Activated CD8-positive, alpha-beta memory T cell treated with anti-CD3 and anti-CD28 coated beads for 1 hour (primary cell): ENCODE data around the gene ENTPD2.
"Not testable (repeated sequence)": the region's sequence is repeated elsewhere in the genome, so short reads cannot be mapped to it uniquely, and the experiment has no call there.

Experiments used
- DNase-seq, 2 donors: peaks; one replicate each; pipeline ENCODE4 v3.0.0-alpha.2; 2020; ENCODE audit warnings: low read depth in 1 of 2; ENCODE audit errors: extremely low read depth in 1 of 2

ENTPD2 gene

DNA sequence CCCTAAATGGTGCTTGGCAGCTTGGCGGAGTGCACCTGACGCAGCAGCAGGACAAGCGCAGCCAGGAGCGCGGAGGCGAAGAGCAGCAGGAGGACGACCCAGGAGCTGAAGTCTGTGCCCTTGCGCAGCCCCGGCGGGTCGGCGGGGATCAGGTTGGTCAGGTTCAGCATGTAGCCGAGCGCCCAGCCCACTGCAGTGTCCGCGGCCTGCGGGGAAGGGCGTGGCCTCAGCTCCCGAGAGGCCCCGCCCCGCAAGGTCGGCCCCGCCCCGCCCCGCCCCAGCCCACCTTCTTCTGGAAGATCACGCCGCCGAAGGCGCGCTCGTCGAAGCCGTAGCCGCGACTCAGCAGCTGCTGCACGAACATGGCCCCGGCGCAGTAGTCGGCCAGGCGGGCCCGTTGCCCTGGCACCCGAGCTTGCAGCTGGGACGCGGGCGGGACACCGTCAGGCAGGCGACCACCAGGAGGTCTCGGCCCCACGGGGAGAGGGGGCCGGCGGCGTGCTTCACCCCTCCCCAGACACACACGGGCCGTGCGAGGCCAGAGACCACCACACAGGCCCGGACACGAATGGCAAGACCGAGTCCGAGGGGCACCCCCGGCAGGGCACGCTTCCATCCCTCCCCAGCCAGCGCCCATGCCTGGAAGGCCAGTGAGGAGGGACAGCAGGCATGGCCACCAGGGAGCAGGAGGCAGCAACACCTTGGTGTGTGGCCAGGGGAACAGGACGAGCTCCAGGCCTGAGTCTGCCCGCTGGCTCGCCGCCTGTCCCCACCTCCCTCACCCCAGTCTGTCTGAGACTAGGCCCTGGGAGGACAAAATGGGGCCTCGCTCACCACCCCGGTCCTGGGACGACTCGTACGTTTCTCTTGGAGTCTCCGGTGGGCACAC lies 5.0 kb downstream of the ENTPD2 start:
- no peak for DNase-seq

DNA sequence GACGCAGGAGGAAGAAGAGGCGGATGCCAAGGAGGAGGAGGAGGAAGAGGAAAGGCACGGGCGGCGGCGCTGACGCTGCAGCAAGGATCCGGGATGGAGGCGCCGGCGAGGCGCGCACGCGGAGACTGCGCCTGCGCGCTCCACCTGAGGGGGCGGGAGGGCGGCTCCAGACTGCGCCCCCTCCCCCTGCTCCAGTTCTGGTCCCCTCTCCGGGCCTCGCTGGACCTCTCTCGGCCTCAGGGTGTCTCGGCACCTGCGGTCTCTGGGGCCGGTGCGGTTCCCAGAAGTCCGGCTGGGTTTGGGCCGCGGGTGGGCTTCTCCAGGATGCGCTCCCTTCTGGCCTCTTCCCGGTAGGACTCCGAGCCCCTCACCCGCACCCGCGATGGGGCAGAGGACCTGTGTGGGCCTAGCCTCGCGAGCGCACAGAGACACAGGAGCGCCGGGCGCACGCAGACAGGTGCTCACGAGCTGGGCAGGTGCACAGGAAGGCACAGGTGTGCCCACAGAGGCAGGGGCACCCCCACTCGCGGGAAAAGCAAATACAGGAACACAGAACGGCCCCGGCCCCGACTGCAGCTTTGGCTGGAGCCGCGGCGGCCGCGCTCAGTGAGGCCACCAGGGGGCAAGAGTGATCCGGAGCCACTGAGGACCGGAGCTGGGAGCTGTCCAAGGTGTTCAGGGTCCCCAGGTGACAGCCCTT lies 7.6 kb downstream of the ENTPD2 start, which contains the start of gene NPDC1:
Gene NPDC1 (minus strand): TSS at position 90 of the 700 bp plus-strand sequence. CDS start 188 bp downstream, outside the sequence.
- DNase-seq: peak in 1 of 2 donors; percentile 71

DNA sequence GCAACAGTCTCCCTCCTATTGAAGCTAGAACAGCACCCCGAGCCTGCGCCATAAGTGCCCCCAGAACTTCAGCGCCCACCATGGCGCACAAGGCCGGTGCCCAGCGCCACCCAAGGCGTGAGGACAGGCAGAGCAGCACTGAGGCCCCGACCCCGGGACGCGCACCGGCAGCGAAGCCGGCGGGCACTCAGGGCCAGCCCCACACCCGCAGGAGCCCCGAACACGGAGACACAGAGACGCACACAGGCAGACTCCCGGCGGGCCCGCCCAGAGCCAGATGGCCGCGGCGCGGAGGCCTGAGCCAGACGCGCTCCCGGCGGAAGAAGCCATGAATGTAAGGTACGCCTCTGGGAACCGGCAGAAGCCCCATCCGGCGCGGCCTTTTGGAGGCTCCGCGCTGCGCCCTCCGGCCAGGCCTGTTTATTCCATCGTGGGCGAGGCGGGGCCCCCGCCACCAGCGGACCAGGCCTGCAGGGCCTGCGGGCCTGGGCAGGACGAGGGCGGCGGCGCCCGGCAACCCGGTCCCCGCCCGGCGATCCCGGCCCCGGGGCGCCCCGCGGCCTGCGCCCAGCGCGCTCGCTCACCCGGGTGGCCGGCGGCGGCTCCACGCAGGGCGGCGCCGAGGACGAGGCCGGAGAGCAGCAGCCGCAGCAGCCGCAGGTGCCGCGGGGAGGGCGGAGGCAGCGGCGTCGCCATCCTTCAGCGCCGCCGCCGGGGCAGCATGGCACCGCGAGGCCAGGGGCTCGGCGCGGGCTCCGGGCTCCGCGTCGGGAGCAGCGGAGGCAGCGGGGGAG lies 8.4 kb downstream of the ENTPD2 start:
- DNase-seq: no peak

DNA sequence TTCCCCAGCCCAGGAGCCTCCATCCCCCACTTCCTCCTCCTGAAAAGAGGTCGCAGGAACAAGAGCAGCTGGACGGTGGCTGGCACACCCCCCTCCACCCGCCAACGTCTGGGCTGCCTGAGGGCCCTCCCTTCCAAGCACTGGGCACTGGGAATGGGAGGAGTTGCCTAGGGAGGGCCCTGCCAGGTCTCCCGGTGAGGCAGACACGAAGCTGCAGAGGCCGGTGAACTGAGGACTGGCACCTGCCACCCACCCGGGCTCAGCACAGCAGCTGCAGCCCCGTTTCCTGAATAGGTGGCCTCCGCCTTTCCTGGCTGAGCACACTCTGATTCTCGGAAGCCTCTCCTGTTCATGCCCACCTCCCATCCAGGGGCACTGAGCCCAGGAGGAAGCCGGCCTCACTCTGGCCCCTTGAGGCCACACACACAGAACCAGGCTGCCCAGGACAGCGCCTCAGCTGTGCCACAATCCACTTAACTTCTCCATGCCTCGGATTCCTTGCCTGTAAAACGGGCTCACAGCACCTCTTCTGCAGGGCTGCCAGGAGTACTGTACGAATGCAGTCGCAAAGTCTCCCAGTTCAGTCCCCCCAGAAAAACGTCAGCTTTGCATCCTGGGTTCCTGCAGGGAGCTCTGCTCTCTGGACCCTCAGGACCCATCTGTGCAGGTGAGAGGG lies 9.2 kb downstream of the ENTPD2 start:
- DNase-seq: no peak

DNA sequence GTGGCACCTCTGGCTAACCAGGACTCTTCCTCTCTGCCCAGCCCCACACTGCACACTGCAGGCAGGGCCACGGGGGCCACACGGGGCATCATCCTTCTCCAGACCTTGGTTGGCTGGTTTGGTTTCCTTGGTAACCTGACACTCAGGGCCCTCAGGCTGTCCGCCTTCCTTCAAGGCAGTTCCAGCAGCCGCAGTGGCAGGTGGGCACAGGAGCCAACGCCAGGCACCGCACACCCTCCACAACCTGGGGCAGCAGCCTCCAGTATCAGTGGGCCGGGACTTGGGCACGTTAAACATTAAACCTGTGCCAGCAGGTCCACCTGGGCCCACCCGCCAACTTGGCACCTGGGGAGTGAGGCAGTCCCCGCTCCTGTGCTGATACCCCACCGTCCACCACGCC lies 9.8 kb downstream of the ENTPD2 start:
- no peak for DNase-seq

DNA sequence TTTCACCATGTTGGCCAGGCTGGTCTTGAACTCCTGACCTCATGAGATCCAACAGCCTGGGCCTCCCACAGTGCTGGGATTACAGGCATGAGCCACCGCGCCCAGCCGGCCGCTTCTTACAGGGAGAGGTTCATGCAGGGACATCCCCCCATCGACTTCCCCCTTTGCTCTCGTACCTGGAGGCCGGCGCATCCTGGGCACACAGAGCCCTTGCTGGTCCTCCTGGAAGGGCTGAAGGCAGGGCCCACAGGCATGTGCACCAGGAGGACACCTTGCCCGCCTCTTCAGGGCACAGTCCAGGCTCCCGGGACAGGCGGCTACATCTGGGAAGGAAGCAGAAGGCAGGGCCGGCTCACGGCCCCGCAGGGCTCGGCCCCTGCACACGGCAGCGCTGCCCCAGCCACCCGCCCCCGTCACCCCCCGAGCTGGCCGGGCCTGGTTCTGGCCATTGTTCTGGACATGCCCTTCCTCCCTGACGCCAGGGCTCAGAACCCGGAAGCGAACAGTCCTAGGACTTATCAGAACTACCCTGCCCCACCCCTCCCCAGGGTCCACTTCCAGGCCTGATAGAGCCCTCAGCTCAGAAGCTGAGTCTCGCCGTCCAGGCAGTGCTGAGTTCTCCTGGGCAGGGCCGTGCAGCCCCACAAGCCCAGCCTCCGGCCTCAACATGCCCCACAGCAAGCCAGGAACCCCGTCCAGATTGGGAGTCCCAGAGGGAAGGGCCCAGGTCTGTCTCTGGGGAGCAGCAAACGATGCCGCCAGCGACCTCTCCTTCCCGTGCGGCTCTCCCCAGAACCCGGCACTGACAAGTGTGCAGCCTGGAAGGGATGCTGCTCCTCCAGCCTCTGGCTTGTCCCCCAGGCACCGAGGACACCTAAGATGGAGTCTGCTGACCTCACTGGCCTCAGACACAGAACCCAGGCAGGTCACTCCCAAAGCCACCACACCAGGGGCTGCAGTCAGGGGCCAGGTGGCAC lies 10.8 kb downstream of the ENTPD2 start:
- DNase-seq: no peak

DNA sequence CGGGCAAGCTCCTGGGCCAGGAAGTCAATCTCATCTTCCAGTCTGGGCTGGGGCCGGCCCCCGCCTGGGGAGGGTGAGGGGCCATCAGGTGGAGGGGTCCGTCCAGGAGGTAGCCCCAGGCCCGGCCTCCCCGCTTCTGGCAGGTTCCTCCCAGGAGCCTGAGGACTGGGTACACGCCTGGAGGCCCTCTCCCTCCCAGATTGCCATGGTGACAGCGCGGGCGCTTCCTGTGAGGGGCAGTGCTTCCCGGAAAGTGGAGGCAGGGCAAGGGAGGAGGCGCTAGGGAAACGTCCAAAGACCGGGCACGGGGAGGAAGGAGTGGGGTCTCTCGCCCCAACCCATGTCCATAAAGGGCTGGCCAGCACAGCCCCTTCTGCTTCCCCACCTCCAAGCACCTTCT lies 12.7 kb downstream of the ENTPD2 start:
- no peak for DNase-seq

DNA sequence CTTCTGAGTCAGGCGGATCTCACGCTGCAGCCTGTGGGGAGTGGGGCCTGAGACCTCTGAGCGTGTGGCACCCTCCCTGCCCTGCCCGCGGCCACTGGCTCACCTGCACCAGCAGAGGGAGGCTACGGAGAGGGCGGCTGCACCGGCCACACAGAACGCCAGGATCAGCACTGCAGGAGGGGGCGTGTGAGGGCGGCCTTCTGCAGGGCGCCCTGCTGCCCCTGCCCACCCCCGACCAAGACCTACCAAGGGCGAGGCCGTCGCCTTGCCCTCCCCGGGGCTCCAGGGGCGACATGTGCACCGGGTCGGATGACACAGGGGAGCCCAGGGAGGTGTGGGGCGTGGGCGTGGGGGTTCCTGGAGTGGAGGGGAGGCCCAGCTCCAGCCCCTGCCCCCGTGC lies 13.3 kb downstream of the ENTPD2 start:
- no peak for DNase-seq

DNA sequence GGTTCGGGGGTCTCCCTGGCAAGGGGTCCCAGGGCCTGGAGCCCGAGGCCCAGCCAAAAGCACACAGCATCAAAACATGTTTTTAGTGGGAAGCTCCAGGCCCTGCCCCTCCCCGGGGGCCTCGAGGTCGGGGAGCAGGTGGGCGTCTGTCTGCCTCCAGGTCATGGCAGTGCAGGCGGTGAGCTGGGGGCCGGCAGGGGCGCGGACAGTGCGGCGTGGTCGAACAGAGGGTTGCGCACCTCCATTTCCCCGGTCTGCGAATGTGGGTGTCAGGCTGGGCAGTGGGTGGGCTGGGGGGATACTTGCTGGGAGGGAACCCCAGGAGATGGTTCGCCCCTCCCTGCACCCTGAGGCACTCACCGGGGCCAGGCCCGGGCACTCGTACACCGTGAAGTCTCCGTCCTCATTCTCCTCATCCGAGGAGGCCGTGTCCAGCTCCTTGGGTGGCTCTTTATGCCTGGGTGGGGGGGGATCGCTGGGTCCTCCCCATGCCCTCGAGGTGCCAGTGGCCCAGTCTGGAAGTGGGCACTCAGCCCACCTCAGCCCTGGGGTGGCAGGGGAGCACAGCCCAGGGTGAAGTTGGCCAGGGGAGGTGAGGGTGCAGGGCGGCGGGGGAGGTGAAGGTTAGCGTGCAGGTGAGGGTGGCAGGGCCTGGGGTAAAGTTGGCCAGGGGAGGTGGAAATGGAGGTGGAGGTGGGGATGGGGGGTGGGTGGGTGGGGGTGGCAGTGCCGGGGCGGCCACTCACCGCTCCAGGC lies 14.1 kb downstream of the ENTPD2 start:
- DNase-seq: no peak

DNA sequence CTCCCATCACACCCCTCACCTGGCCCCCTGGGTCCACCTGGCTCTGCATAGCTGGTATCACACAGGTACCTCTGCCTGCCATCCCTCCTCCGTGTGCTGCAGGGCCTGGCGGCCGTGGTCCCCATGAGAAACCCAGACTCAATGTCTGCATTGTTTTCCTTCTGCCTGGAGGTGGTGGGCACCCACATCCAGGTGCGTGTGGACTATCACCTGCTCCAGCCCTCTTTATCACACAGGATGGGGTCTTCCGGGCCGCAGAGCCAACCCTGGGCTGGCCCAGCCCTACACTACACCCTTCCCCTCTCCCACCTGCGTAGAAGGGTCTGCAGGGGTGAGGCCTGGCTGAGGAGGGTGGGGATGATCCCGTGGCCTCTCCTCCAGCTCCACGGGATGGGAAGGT lies 14.9 kb downstream of the ENTPD2 start:
- no peak for DNase-seq

DNA sequence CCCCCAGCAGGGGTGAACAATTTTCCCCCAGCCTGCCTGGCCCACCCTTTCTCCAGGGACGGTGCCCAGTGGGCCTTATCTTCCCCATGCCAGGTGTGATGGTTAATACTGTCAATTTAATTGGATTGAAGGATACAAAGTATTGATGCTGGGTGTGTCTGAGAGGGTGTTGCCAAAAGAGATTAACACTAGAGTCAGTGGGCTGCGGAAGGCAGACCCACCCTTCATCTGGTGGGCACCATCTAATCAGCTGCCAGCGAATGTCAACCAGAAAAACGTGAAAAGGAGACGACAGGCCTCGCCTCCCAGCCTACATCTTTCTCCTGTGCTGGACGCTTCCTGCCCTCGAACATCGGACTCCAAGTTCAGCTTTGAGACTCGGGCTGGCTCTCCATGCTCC lies 16.4 kb downstream of the ENTPD2 start:
- no peak for DNase-seq

DNA sequence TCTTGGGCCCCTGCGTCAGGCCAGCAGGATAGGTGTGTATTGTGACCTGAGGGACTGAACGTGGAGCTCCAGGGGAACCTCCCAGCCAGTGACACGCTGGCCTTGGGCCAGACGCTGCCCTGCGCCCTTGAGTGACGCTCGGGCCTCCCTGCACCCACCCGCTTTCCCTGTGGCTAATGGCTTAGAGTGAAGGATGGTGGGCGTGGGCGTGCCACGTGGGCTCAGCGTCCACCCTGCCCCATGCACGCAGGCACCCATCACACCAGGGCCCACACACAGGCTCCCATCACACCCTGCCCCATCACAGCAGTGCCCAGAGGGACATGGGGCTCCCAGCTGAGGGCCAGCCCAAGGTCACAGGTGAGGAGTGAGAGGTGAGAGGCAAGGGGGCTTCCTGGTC lies 16.8 kb downstream of the ENTPD2 start:
- no peak for DNase-seq

DNA sequence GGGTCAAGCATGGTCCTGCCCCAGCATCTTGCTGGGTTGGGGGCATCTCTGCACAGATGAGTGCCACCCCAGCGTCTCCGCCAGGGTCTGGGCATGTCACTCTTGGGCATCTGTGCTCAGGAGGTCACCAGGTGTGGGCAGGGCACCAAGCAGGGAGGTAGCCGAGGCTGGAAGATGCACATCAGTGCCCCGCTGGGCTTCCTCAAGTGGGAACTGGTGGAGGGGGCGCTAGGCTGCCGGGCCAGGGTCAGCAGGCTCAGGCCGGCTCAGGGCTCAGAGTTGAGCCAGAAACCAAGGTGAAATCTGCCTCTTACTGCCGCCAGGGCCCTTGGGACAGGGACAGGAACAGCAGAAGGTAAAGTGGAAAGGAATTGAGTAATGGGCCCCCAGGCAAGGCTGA lies 17.9 kb downstream of the ENTPD2 start:
- no peak for DNase-seq

DNA sequence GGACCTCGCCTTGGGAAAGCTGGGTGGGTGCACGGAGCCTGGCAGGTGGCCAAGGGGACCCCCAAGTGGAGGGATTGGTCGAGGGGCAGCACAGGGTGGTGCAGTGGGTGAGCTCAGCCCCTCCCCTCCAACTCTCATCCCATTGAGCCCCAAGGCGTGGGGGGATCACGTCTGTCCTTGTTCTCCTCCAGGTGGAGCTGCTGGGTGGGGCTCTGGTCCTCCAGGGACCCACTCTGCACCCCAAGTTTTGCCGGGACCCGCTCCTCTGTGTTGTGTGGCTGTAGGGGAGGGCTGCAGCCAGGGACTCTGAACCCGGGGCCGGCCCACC lies 18.4 kb downstream of the ENTPD2 start:
- no peak for DNase-seq

DNA sequence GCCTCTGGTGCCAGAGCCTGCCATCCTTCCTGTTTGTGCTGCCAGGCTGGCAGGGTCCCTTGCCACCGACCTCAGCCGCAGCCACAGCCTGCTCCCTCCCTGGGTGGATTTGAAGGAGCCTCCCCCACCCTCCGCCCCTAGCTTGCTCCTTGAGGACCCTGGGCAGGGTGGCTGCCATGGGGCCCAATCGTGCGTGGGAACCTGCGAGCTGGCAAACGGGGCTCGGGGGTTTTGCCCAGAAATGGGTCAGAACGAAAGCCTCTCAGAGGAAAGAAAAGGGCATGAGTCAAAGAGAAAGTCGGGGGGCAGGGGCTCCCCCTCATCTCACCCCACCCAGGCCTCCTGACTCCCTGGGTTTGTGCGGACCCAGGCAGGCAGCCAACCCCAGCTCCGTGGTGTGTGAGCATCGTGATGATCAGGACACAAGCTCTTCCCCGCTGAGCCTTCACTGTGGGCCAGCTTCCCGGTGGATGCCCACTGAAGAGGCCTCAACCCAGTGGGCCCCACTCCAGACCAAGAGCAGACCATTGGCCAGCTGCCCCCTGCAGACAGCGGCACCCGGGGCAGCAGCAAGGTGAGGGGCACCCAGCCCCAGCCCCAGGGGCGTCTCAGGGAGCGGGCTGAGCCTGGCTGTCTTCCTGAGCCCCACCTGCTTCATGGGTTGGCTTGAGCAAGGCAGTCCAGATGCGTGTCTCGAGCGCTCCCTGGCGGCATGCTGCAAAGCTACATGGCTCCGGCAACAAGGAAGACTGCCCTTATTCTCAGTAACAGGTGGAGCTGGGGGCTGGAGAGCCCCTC lies 19.0 kb downstream of the ENTPD2 start:
- DNase-seq: peak; percentile 74 to 78

DNA sequence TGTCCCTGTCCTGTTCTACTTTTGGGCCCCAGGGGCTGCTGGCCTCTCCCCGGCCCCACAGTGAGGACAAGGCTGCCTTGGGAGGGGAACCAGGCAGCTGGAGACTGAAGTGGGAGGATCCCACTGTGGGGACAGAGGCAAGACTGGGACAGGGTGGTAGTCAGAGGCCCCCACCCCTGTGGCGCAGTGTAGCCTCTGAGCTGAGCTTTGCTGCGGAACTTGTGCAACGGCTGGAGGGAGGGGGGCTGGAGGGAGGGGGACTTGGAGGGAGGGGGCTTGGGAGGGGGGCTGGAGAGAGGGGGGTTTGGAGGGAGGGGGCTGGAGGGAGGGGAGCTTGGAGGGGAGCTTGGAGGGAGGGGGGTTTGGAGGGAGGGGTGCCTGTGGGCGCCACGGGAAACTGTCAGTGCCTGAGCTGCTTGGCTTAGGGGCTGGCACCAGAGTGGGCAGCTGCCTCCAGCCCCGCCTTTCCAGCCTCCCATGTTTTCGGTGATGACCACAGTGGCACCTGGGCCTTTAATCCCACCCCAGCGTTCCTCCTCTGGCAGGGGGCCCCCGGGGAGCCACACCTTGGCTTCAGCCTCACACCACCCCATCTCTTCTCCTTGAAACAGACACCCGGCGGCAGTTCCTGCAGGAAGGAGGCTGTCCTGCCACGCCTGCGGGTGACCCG lies 19.7 kb downstream of the ENTPD2 start:
- DNase-seq: no peak

DNA sequence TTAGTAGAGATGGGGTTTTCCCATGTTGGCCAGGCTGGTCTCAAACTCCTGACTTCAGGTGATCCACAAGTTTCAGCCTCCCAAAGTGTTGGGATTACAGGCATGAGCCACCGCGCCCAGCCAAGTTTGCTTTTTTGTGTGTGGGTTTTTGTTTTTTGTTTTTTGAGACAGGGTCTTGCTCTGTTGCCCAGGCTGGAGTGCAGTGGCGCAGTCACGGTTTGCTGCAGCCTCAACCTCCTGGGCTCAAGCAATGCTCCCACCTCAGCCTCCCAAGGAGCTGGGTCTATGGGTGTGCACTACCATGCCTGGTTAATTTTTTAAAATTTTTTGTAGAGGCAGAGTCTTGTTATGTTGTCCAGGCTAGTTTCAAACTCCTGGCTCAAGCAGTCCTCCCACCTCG lies 20.4 kb downstream of the ENTPD2 start:
- DNase-seq: not testable (repeated sequence)

DNA sequence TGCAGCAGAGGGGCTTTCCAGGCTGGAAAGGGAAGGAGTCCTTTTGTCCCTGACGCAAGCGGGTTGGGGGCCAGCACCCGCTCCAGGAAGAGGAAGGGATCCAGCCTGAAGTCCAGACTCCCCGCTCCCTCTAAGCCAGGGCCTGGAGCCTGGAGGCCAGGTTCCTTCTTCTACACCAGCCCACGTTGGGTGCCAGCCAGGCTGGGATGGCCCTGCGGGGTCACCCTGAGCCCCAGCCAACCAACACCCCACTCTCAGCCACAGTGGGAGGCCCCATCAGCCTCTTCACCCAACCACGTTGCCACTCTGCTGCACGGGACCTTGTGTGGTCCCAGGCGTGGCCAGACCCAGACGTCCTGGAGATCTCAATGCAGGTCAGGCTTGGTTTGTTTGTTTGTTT lies 21.0 kb downstream of the ENTPD2 start:
- no peak for DNase-seq
